ENCODE measurements around the gene MGLL. TPM values are rescaled to one million over a fixed set of nuclear protein-coding genes. Genes with fewer than 3 reads are reported as not detected.

Gene MGLL
- total and polyA plus RNA-seq, 4 donors: 25.5 to 48.6 (median 37.9) TPM

DNA sequence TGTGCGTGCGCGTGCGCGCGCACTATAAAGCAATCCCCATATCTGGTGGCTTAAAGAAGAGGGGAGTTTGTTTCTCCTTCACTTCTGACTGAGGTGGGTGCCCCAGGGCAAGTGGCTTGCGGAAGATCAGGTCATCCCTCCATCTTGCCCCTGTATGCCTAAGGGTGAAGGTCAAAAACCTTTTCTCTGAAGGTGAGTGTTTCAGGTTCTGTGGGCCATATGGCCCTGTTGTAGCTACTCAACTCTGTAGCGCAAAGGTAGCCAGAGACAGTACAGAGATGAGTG, 144.1 kb downstream of the MGLL start:
- no CpG with 5 or more reads among the region's 8 CpGs for WGBS (ENCODE audit: insufficient coverage)
- Histone ChIP-seq H3K27ac (ENCODE audit: low read depth, low read length) (no peak overlapping the region), H3K36me3 (ENCODE audit: control insufficient read depth, insufficient read depth, low read length) (peaks cover 41% of the 10 kb centered on the region), H3K4me1 (ENCODE audit: control insufficient read depth, insufficient read depth, low read length) (peaks cover 9% of the 10 kb centered on the region), H3K4me3 (ENCODE audit: low read depth, low read length) (no peak overlapping the region), H3K9me3 (ENCODE audit: control insufficient read depth, insufficient read depth, low read length) (no peaks in the 10 kb centered on the region), H3K27me3 (ENCODE audit: control insufficient read depth, insufficient read depth, low read length) (no peaks in the 10 kb centered on the region)
- no peak for DNase-seq (ENCODE audit: low read depth in 4 of 6, low spot score in 6 of 6)

DNA sequence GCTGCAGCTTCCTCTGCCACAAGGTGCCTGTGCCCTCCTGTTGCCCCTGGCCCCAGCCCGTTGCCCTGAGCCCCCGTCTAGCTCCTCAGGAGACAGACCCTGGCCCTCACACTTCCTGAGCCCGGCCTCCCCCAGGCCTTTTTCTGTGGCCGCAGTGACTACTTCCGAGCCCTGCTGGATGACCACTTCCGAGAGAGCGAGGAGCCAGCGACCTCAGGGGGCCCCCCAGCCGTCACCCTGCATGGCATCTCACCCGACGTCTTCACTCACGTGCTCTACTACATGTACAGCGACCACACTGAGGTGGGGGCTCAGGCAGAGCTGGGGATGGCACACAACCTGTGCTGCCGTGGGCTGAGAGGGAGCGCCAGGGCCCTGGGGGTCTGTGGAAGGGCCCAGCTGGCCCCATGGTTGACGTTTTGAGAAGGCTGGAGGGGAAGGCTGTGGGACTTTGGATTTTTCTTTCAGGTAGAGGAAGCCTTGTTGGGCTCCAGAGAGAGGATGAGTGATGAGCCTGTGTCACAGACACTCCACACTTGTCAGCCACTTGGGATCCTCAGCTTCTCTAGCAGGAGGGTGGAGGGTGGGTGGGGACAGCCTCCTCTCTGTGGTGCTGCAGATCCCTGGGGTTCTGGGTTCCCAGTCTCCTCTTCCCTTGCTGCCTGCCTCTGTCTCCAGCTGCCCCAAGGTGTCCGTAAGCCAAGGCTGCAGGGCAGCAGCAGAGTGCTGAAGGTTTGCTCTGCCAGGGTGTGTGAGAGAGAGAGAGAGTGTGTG, 144.6 kb downstream of the MGLL start:
- H3K27ac ChIP-seq (ENCODE audit: low read depth, low read length): no peak overlapping the region
- H3K4me3 ChIP-seq (ENCODE audit: low read depth, low read length): no peak overlapping the region
- no peaks in the 10 kb centered on the region for H3K9me3 ChIP-seq (ENCODE audit: control insufficient read depth, insufficient read depth, low read length)
- H3K27me3 ChIP-seq (ENCODE audit: control insufficient read depth, insufficient read depth, low read length): no peaks in the 10 kb centered on the region
- 86% methylated on average over 16 of the region's 17 CpGs for WGBS (ENCODE audit: insufficient coverage)
- no peak for DNase-seq (ENCODE audit: low read depth in 4 of 6, low spot score in 6 of 6)
- H3K36me3 ChIP-seq (ENCODE audit: control insufficient read depth, insufficient read depth, low read length): peaks cover 41% of the 10 kb centered on the region
- peaks cover 12% of the 10 kb centered on the region for H3K4me1 ChIP-seq (ENCODE audit: control insufficient read depth, insufficient read depth, low read length)

DNA sequence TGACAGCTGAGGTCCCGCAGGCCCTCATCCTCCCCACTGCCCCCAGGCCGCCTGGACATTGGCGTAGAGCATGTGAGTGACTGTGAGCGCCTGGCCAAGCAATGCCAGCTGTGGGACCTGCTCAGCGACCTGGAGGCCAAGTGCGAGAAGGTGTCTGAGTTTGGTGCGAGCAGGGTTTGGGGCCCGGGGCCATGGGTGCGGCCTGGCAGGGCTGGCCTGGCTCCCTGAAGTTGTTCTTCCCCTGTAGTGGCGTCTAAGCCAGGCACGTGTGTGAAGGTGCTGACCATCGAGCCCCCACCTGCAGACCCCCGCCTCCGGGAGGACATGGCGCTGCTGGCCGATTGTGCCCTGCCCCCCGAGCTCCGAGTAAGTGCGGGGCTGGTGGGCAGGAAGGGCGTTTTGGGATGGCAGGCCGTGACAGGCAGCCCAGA, 145.4 kb downstream of the MGLL start:
- Histone ChIP-seq H3K4me3 (ENCODE audit: low read depth, low read length) (no peak overlapping the region), H3K4me1 (ENCODE audit: control insufficient read depth, insufficient read depth, low read length) (peaks cover 16% of the 10 kb centered on the region), H3K9me3 (ENCODE audit: control insufficient read depth, insufficient read depth, low read length) (no peaks in the 10 kb centered on the region), H3K36me3 (ENCODE audit: control insufficient read depth, insufficient read depth, low read length) (peaks cover 44% of the 10 kb centered on the region), H3K27ac (ENCODE audit: low read depth, low read length) (no peak overlapping the region), H3K27me3 (ENCODE audit: control insufficient read depth, insufficient read depth, low read length) (no peaks in the 10 kb centered on the region)
- WGBS (ENCODE audit: insufficient coverage): 96% methylated on average over 21 of the region's 21 CpGs
- DNase-seq (ENCODE audit: low read depth in 4 of 6, low spot score in 6 of 6): no peak

DNA sequence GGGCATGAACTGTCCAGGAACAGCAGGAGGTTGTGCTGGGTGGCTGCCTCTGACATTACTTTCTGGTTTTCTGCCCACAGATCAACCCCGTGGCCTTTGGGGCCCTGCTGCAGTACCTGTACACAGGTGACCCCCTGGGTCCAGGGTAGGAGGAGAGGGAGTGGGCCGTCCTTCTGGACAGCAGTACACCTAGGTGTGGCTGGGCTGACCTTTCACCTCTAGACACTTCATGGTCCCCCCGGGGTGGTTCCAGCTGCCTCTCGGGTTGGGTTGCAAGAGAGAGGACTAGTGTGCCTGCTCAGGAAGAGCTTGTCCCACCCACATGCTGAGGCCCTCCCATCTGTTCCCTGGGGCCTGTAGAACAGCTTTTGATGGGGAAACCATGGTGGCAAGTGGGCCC, 145.9 kb downstream of the MGLL start:
- Histone ChIP-seq H3K27ac (ENCODE audit: low read depth, low read length) (no peak overlapping the region), H3K36me3 (ENCODE audit: control insufficient read depth, insufficient read depth, low read length) (peaks cover 49% of the 10 kb centered on the region), H3K4me3 (ENCODE audit: low read depth, low read length) (no peak overlapping the region), H3K27me3 (ENCODE audit: control insufficient read depth, insufficient read depth, low read length) (no peaks in the 10 kb centered on the region), H3K9me3 (ENCODE audit: control insufficient read depth, insufficient read depth, low read length) (no peaks in the 10 kb centered on the region), H3K4me1 (ENCODE audit: control insufficient read depth, insufficient read depth, low read length) (peaks cover 21% of the 10 kb centered on the region)
- 84% methylated on average over 3 of the region's 4 CpGs for WGBS (ENCODE audit: insufficient coverage)
- no peak for DNase-seq (ENCODE audit: low read depth in 4 of 6, low spot score in 6 of 6)

DNA sequence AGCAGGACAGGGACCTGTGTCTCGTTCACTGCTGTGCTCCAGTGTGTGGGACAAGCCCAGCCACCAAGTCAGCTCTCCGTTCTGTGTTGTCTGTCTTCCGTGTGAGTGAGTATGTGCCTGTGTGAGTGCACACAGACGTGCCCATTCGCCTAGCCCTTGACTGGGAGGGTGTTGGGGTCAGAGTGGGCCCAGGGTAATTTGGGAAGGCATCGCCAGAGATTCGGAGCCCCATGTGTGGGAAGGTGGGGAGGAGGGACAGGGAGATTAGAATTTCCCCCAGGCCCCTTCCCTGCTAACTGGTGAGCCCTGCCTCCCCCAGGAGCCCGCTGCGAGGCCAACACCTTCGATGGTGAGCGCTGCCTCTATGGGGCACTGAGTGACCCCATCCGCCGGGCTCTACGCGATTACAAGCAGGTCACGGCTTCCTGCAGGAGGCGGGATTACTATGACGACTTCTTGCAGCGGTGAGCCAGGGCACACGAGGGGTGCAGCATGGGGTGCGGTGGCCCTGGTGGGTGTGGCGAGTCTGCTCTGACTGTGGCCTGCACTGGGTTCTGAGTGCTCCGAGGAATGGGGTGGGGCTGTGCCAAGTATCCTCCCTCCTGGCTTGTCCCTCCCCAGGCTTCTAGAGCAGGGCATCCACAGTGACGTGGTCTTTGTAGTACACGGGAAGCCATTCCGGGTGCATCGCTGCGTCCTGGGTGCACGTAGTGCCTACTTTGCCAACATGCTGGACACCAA, 146.5 kb downstream of the MGLL start:
- 89% methylated on average over 27 of the region's 29 CpGs for WGBS (ENCODE audit: insufficient coverage)
- no peak overlapping the region for H3K4me3 ChIP-seq (ENCODE audit: low read depth, low read length)
- no peaks in the 10 kb centered on the region for H3K9me3 ChIP-seq (ENCODE audit: control insufficient read depth, insufficient read depth, low read length)
- no peak for DNase-seq (ENCODE audit: low read depth in 4 of 6, low spot score in 6 of 6)
- H3K36me3 ChIP-seq (ENCODE audit: control insufficient read depth, insufficient read depth, low read length): peaks cover 54% of the 10 kb centered on the region
- H3K4me1 ChIP-seq (ENCODE audit: control insufficient read depth, insufficient read depth, low read length): peaks cover 24% of the 10 kb centered on the region
- no peaks in the 10 kb centered on the region for H3K27me3 ChIP-seq (ENCODE audit: control insufficient read depth, insufficient read depth, low read length)
- H3K27ac ChIP-seq (ENCODE audit: low read depth, low read length): no peak overlapping the region

DNA sequence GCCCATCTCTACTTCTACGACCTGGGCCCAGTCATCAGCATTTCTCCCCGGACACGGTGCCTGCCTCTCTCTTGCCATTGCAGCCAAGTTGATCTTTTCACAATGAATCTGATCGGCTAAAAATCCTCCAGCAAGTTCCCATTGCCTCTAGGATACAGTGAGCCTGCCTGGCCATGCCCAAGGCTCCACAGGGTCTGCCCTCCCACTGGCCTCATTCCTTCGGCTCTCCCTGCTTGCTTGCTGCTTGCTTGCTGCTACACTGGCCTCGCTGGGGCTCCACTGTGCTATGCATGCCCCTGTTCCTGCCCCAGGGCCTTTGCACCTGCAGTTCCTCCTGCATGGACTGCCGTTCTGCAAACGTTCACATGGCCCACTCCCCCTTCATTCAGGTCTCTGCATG, 147.5 kb downstream of the MGLL start:
- H3K36me3 ChIP-seq (ENCODE audit: control insufficient read depth, insufficient read depth, low read length): peaks cover 54% of the 10 kb centered on the region
- H3K27me3 ChIP-seq (ENCODE audit: control insufficient read depth, insufficient read depth, low read length): no peaks in the 10 kb centered on the region
- 85% methylated on average over 8 of the region's 8 CpGs for WGBS (ENCODE audit: insufficient coverage)
- DNase-seq (ENCODE audit: low read depth in 4 of 6, low spot score in 6 of 6): no peak
- H3K4me3 ChIP-seq (ENCODE audit: low read depth, low read length): no peak overlapping the region
- peaks cover 24% of the 10 kb centered on the region for H3K4me1 ChIP-seq (ENCODE audit: control insufficient read depth, insufficient read depth, low read length)
- H3K9me3 ChIP-seq (ENCODE audit: control insufficient read depth, insufficient read depth, low read length): no peaks in the 10 kb centered on the region
- no peak overlapping the region for H3K27ac ChIP-seq (ENCODE audit: low read depth, low read length)

DNA sequence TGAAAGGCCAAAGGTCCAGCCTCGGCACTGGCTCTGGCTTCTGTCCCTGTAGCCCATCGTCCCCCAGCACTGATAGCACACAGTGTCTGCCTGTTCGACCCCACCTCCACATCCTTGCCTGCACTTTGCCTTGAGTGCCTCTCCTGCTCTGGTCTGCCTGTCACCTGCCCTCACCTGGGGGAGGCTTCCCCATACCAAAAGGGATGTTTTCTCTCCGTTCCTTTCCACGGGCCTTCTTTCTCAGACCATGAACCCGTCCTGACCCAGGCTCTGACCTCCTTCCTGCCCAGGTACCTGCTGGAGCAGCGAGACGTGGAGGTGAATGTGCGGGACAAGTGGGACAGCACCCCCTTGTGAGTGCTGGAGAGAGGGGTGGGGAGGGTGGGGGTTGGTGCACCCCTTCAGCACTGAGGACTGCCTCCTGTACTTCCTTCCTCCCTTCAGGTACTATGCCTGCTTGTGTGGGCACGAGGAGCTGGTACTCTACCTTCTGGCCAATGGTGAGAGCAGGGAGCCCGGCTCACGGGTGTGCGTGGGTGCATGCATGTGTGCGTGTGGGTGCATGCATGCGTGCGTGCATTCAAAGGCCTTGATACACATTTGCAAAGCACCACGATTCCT, 148.1 kb downstream of the MGLL start:
- no peak for DNase-seq (ENCODE audit: low read depth in 4 of 6, low spot score in 6 of 6)
- peaks cover 24% of the 10 kb centered on the region for H3K4me1 ChIP-seq (ENCODE audit: control insufficient read depth, insufficient read depth, low read length)
- peaks cover 56% of the 10 kb centered on the region for H3K36me3 ChIP-seq (ENCODE audit: control insufficient read depth, insufficient read depth, low read length)
- WGBS (ENCODE audit: insufficient coverage): 83% methylated on average over 14 of the region's 17 CpGs
- no peaks in the 10 kb centered on the region for H3K27me3 ChIP-seq (ENCODE audit: control insufficient read depth, insufficient read depth, low read length)
- H3K9me3 ChIP-seq (ENCODE audit: control insufficient read depth, insufficient read depth, low read length): no peaks in the 10 kb centered on the region
- H3K4me3 ChIP-seq (ENCODE audit: low read depth, low read length): peak overlapping the region; percentile 52
- no peak overlapping the region for H3K27ac ChIP-seq (ENCODE audit: low read depth, low read length)

DNA sequence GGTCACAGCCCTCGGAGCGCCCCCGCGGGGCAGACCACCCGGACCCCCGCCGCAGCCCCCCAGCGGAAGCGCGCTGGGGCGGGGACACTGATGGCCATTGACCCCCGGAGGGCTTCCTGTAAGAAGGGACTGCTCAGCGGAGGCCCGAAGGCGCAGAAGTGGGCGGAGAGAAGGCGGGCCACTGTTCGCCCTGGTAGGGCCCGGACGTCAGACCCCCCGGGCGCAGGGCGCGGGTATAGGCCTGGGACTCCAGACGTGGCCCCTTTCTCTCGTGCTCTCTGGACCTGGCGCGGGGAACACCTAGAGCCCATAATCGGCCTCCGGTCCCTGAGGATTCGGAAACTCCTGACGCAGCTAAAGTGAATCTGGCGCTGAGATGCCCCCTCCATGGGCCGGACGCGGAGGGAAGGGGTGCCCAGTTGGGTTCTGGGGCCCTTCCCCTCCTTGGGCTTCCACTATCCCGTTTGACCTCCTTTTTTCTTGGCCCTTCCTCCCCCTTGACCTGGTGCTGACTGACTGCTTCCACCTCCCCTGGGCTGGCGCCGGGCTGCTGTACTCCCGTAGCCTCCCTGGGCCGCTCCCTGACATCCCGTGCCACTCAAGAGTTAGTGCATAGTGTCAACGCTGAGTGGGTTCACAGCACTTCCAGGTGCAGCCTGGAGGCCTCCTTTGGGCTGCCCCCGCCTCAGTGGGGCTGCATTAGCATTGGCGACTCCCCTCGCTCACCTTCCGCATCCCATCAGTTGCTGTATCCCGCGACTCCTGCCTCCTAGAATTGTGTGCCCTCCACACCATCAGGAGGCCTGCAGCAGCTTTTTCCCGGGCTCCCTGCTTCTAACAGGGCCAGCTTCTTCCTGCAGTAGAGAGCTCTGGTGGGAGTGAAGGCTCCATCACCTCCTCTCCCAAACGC, 148.9 kb downstream of the MGLL start:
- H3K27me3 ChIP-seq (ENCODE audit: control insufficient read depth, insufficient read depth, low read length): no peaks in the 10 kb centered on the region
- peak overlapping the region; percentile 40 for H3K27ac ChIP-seq (ENCODE audit: low read depth, low read length)
- peak in 2 of 6 donors; percentile 43 to 52 for DNase-seq (ENCODE audit: low read depth in 4 of 6, low spot score in 6 of 6)
- peaks cover 24% of the 10 kb centered on the region for H3K4me1 ChIP-seq (ENCODE audit: control insufficient read depth, insufficient read depth, low read length)
- peak overlapping the region; percentile 52 for H3K4me3 ChIP-seq (ENCODE audit: low read depth, low read length)
- H3K9me3 ChIP-seq (ENCODE audit: control insufficient read depth, insufficient read depth, low read length): no peaks in the 10 kb centered on the region
- 9% methylated on average over 47 of the region's 51 CpGs for WGBS (ENCODE audit: insufficient coverage)
- H3K36me3 ChIP-seq (ENCODE audit: control insufficient read depth, insufficient read depth, low read length): peaks cover 63% of the 10 kb centered on the region

Data from spinal cord (tissue), 10 donors.